ENCODE results near the gene RAB3C. TPM values are rescaled to one million over a fixed set of nuclear protein-coding genes. Genes with fewer than 3 reads are reported as not detected.

Gene RAB3C
- total RNA-seq, 1 donor from 2014 or later, result 16.1 TPM

GRCh38 chr5:58794875-58795274 lies 212.0 kb downstream of the RAB3C start:
- TF ChIP-seq CTCF (IDR thresholded peaks at IDR 0.05; ENCODE audit: unreplicated experiment), result no peak
- Mint-ChIP-seq H3K36me3 (ENCODE audit: low read depth, unreplicated experiment) (no peaks in the 10 kb centered on the region), H3K4me1 (ENCODE audit: unreplicated experiment) (peaks cover 7% of the 10 kb centered on the region), H3K27me3 (ENCODE audit: unreplicated experiment) (no peaks in the 10 kb centered on the region), H3K9me3 (ENCODE audit: unreplicated experiment) (no peaks in the 10 kb centered on the region), H3K4me3 (ENCODE audit: unreplicated experiment) (no peak overlapping the region), H3K27ac (ENCODE audit: unreplicated experiment) (no peak overlapping the region)
- no peak for DNase-seq (ENCODE audit: low spot score)

GRCh38 chr5:58795327-58795726 lies 212.5 kb downstream of the RAB3C start:
- Mint-ChIP-seq H3K4me3 (ENCODE audit: unreplicated experiment) (no peak overlapping the region), H3K9me3 (ENCODE audit: unreplicated experiment) (no peaks in the 10 kb centered on the region), H3K36me3 (ENCODE audit: low read depth, unreplicated experiment) (no peaks in the 10 kb centered on the region), H3K4me1 (ENCODE audit: unreplicated experiment) (peaks cover 7% of the 10 kb centered on the region), H3K27me3 (ENCODE audit: unreplicated experiment) (no peaks in the 10 kb centered on the region), H3K27ac (ENCODE audit: unreplicated experiment) (no peak overlapping the region)
- no peak for TF ChIP-seq CTCF (IDR thresholded peaks at IDR 0.05; ENCODE audit: unreplicated experiment)
- DNase-seq (ENCODE audit: low spot score), result no peak

- no peaks in the 10 kb centered on the region for H3K36me3 Mint-ChIP-seq (ENCODE audit: low read depth, unreplicated experiment)
- H3K27me3 Mint-ChIP-seq (ENCODE audit: unreplicated experiment), result no peaks in the 10 kb centered on the region
- H3K9me3 Mint-ChIP-seq (ENCODE audit: unreplicated experiment), result no peaks in the 10 kb centered on the region
- no peak for TF ChIP-seq CTCF (IDR thresholded peaks at IDR 0.05; ENCODE audit: unreplicated experiment)
- no peak for DNase-seq (ENCODE audit: low spot score)
- no peak overlapping the region for H3K27ac Mint-ChIP-seq (ENCODE audit: unreplicated experiment)
- H3K4me1 Mint-ChIP-seq (ENCODE audit: unreplicated experiment), result peaks cover 7% of the 10 kb centered on the region
- no peak overlapping the region for H3K4me3 Mint-ChIP-seq (ENCODE audit: unreplicated experiment)
These were observed 214.1 kb downstream of the RAB3C start for GRCh38 chr5:58797021-58797420.

- peaks cover 7% of the 10 kb centered on the region for H3K4me1 Mint-ChIP-seq (ENCODE audit: unreplicated experiment)
- no peak for DNase-seq (ENCODE audit: low spot score)
- no peak overlapping the region for H3K4me3 Mint-ChIP-seq (ENCODE audit: unreplicated experiment)
- H3K27ac Mint-ChIP-seq (ENCODE audit: unreplicated experiment), result no peak overlapping the region
- H3K9me3 Mint-ChIP-seq (ENCODE audit: unreplicated experiment), result no peaks in the 10 kb centered on the region
- H3K27me3 Mint-ChIP-seq (ENCODE audit: unreplicated experiment), result no peaks in the 10 kb centered on the region
- H3K36me3 Mint-ChIP-seq (ENCODE audit: low read depth, unreplicated experiment), result no peaks in the 10 kb centered on the region
- no peak for TF ChIP-seq CTCF (IDR thresholded peaks at IDR 0.05; ENCODE audit: unreplicated experiment)
These were observed 217.5 kb downstream of the RAB3C start for GRCh38 chr5:58800356-58800755.

GRCh38 chr5:58800861-58801540 lies 218.1 kb downstream of the RAB3C start:
- no peak for DNase-seq (ENCODE audit: low spot score)
- TF ChIP-seq CTCF (IDR thresholded peaks at IDR 0.05; ENCODE audit: unreplicated experiment), result no peak
- Mint-ChIP-seq H3K4me3 (ENCODE audit: unreplicated experiment) (no peak overlapping the region), H3K36me3 (ENCODE audit: low read depth, unreplicated experiment) (no peaks in the 10 kb centered on the region), H3K27ac (ENCODE audit: unreplicated experiment) (no peak overlapping the region), H3K4me1 (ENCODE audit: unreplicated experiment) (peaks cover 7% of the 10 kb centered on the region), H3K9me3 (ENCODE audit: unreplicated experiment) (no peaks in the 10 kb centered on the region), H3K27me3 (ENCODE audit: unreplicated experiment) (no peaks in the 10 kb centered on the region)
